Muscle layer of colon (tissue), 2 donors: ENCODE data around the gene SCD5.

Experiments used
- H3K27ac ChIP-seq: one replicate; pipeline ENCODE4 v1.7.0; 2013; ENCODE audit warnings: low read depth, mild to moderate bottlenecking, low read length, moderate library complexity
- H3K27me3 ChIP-seq, 2 donors: one replicate each; pipeline ENCODE4 v1.7.0; 2013; ENCODE audit warnings: low read length in 2 of 2, mild to moderate bottlenecking in 2 of 2; ENCODE audit not compliant: insufficient read depth in 2 of 2, control insufficient read depth in 1 of 2
- H3K36me3 ChIP-seq: one replicate; pipeline ENCODE4 v1.7.0; 2013; ENCODE audit warnings: mild to moderate bottlenecking, low read length; ENCODE audit not compliant: insufficient read depth
- H3K4me1 ChIP-seq: one replicate; pipeline ENCODE4 v1.7.0; 2013; ENCODE audit warnings: mild to moderate bottlenecking, low read length; ENCODE audit not compliant: insufficient read depth
- H3K4me3 ChIP-seq, 2 donors: one replicate each; pipeline ENCODE4 v1.7.0; 2013; ENCODE audit warnings: low read length in 2 of 2, low read depth in 1 of 2, mild to moderate bottlenecking in 1 of 2, moderate library complexity in 1 of 2
- H3K9ac ChIP-seq: one replicate; pipeline ENCODE4 v1.7.0; 2013; ENCODE audit warnings: low read length
- H3K9me3 ChIP-seq: one replicate; pipeline ENCODE4 v1.7.0; 2013; ENCODE audit warnings: mild to moderate bottlenecking, low read length
- donor health status: abdominal sarcoma.
- donor health status: Adenocarcinoma of cecum.

Gene SCD5

GRCh38 chr4:82739287-82740190 lies 59.1 kb downstream of the SCD5 start:
- no peak overlapping the region for H3K9ac ChIP-seq
- H3K27me3 ChIP-seq, result no peaks in the 10 kb centered on the region

GRCh38 chr4:82737354-82737753 lies 61.2 kb downstream of the SCD5 start:
- H3K9me3 ChIP-seq, result no peaks in the 10 kb centered on the region
- H3K4me3 ChIP-seq, result no peak overlapping the region
- H3K9ac ChIP-seq, result no peak overlapping the region
- H3K36me3 ChIP-seq, result no peaks in the 10 kb centered on the region
- H3K27ac ChIP-seq, result no peak overlapping the region
- no peaks in the 10 kb centered on the region for H3K27me3 ChIP-seq
- no peaks in the 10 kb centered on the region for H3K4me1 ChIP-seq

More at GRCh38 chr4:82739287-82740190, 59.1 kb downstream of the SCD5 start:
- Histone ChIP-seq H3K9me3 (no peaks in the 10 kb centered on the region), H3K36me3 (no peaks in the 10 kb centered on the region), H3K4me1 (no peaks in the 10 kb centered on the region), H3K4me3 (no peak overlapping the region), H3K27ac (no peak overlapping the region)

- H3K36me3 ChIP-seq, result no peaks in the 10 kb centered on the region
- H3K27ac ChIP-seq, result no peak overlapping the region
- H3K27me3 ChIP-seq, result no peaks in the 10 kb centered on the region
- H3K4me3 ChIP-seq, result no peak overlapping the region
- no peak overlapping the region for H3K9ac ChIP-seq
- H3K9me3 ChIP-seq, result no peaks in the 10 kb centered on the region
- H3K4me1 ChIP-seq, result no peaks in the 10 kb centered on the region
Observed at GRCh38 chr4:82733636-82734035, 65.0 kb downstream of the SCD5 start.

GRCh38 chr4:82728301-82728700 lies 70.3 kb downstream of the SCD5 start:
- no peak overlapping the region for H3K4me3 ChIP-seq
- H3K36me3 ChIP-seq, result no peaks in the 10 kb centered on the region
- H3K27ac ChIP-seq, result no peak overlapping the region
- H3K9me3 ChIP-seq, result no peaks in the 10 kb centered on the region
- H3K27me3 ChIP-seq, result no peaks in the 10 kb centered on the region
- H3K4me1 ChIP-seq, result no peaks in the 10 kb centered on the region
- no peak overlapping the region for H3K9ac ChIP-seq

GRCh38 chr4:82726596-82726995 lies 72.0 kb downstream of the SCD5 start:
- Histone ChIP-seq H3K9me3 (no peaks in the 10 kb centered on the region), H3K27ac (no peak overlapping the region), H3K9ac (no peak overlapping the region), H3K27me3 (no peaks in the 10 kb centered on the region), H3K4me3 (no peak overlapping the region), H3K36me3 (no peaks in the 10 kb centered on the region), H3K4me1 (no peaks in the 10 kb centered on the region)

- Histone ChIP-seq H3K4me1 (no peaks in the 10 kb centered on the region), H3K27me3 (no peaks in the 10 kb centered on the region), H3K4me3 (no peak overlapping the region), H3K36me3 (no peaks in the 10 kb centered on the region), H3K9me3 (no peaks in the 10 kb centered on the region), H3K27ac (no peak overlapping the region), H3K9ac (no peak overlapping the region)
Observed at GRCh38 chr4:82721819-82722423, 76.7 kb downstream of the SCD5 start.

GRCh38 chr4:82718162-82718940 lies 80.2 kb downstream of the SCD5 start:
- H3K27me3 ChIP-seq, result no peaks in the 10 kb centered on the region
- H3K36me3 ChIP-seq, result no peaks in the 10 kb centered on the region
- no peak overlapping the region for H3K27ac ChIP-seq
- H3K9me3 ChIP-seq, result no peaks in the 10 kb centered on the region
- no peaks in the 10 kb centered on the region for H3K4me1 ChIP-seq
- H3K4me3 ChIP-seq, result no peak overlapping the region
- H3K9ac ChIP-seq, result no peak overlapping the region

- H3K9ac ChIP-seq, result no peak overlapping the region
- no peaks in the 10 kb centered on the region for H3K27me3 ChIP-seq
- no peaks in the 10 kb centered on the region for H3K9me3 ChIP-seq
- no peak overlapping the region for H3K27ac ChIP-seq
- H3K36me3 ChIP-seq, result no peaks in the 10 kb centered on the region
- no peaks in the 10 kb centered on the region for H3K4me1 ChIP-seq
- H3K4me3 ChIP-seq, result no peak overlapping the region
Observed at GRCh38 chr4:82715731-82716617, 82.6 kb downstream of the SCD5 start.

GRCh38 chr4:82713856-82714255 lies 84.7 kb downstream of the SCD5 start:
- Histone ChIP-seq H3K9ac (no peak overlapping the region), H3K36me3 (no peaks in the 10 kb centered on the region), H3K27ac (no peak overlapping the region), H3K27me3 (no peaks in the 10 kb centered on the region), H3K4me3 (no peak overlapping the region), H3K4me1 (no peaks in the 10 kb centered on the region), H3K9me3 (no peaks in the 10 kb centered on the region)

- no peaks in the 10 kb centered on the region for H3K4me1 ChIP-seq
Observed at GRCh38 chr4:82712561-82712960, 86.0 kb downstream of the SCD5 start.

More at GRCh38 chr4:82712561-82712960, 86.0 kb downstream of the SCD5 start:
- no peaks in the 10 kb centered on the region for H3K36me3 ChIP-seq
- H3K9ac ChIP-seq, result no peak overlapping the region
- H3K9me3 ChIP-seq, result no peaks in the 10 kb centered on the region
- no peaks in the 10 kb centered on the region for H3K27me3 ChIP-seq
- H3K4me3 ChIP-seq, result no peak overlapping the region
- H3K27ac ChIP-seq, result no peak overlapping the region
